MM.1S (cell line): Measurements from ENCODE around the gene HS3ST6.

Source experiments
- CTCF ChIP-seq: fragments of 300-600 bp; sonication (generic); IDR thresholded peaks from 2 replicates; pipeline ENCODE4 v1.5.1; 2016; ENCODE audit warnings: antibody characterized with exemption, low read length, mixed read lengths
- EZH2 ChIP-seq: fragments of 300-600 bp; sonication (generic); optimal IDR thresholded peaks from 2 replicates; pipeline ENCODE3; 2017; ENCODE audit warnings: low read depth, mild to moderate bottlenecking, antibody characterized with exemption, low read length, mixed read lengths

GRCh38 chr16:1909561-1910231 lies 8.5 kb downstream of the HS3ST6 start:
- TF ChIP-seq EZH2: no peak
- no peak for TF ChIP-seq CTCF
